Adrenal gland (tissue), 5 donors: ENCODE data around the gene HOXA5.

ENCODE experiments used
- POLR2A ChIP-seq, 2 donors: fragments of 450-650 bp; IDR thresholded peaks; one replicate each; pipeline ENCODE4 v1.6.1; 2017; ENCODE audit warnings: antibody characterized with exemption in 2 of 2, mild to moderate bottlenecking in 2 of 2, moderate library complexity in 1 of 2
- TF ChIP-seq, protein P1 (sequence below), 6 experiments: fragments of 450-650 bp in 4 of 6; fragments of 200-600 bp in 2 of 6; sonication (generic) in 1 of 6; IDR thresholded peaks; 1 replicate in 5 of 6; 2 replicates in 1 of 6; pipeline versions ENCODE4 v1.5.1 to v1.8.0; 2016 to 2021; ENCODE audit warnings: antibody characterized with exemption in 6 of 6, mild to moderate bottlenecking in 2 of 6, moderate library complexity in 1 of 6
- donor health status: DM: no; HTN: no; CAD: no.

- TF ChIP-seq, protein P1, sequence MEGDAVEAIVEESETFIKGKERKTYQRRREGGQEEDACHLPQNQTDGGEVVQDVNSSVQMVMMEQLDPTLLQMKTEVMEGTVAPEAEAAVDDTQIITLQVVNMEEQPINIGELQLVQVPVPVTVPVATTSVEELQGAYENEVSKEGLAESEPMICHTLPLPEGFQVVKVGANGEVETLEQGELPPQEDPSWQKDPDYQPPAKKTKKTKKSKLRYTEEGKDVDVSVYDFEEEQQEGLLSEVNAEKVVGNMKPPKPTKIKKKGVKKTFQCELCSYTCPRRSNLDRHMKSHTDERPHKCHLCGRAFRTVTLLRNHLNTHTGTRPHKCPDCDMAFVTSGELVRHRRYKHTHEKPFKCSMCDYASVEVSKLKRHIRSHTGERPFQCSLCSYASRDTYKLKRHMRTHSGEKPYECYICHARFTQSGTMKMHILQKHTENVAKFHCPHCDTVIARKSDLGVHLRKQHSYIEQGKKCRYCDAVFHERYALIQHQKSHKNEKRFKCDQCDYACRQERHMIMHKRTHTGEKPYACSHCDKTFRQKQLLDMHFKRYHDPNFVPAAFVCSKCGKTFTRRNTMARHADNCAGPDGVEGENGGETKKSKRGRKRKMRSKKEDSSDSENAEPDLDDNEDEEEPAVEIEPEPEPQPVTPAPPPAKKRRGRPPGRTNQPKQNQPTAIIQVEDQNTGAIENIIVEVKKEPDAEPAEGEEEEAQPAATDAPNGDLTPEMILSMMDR (IDR thresholded peaks at IDR 0.05) = no peak
- TF ChIP-seq POLR2A (IDR thresholded peaks at IDR 0.05) = no peak
Measured at GRCh38 chr7:27095050-27095896, 48.2 kb downstream of the HOXA5 start.
